CD4-positive, alpha-beta T cell treated with Interleukin-6 for 4 hours (primary cell): ENCODE measurements around the gene UBASH3A.

ENCODE experiments used
- DNase-seq: peaks from one replicate; pipeline ENCODE4 v3.0.0-alpha.2; 2020; ENCODE audit warnings: mixed read lengths

UBASH3A gene, protein sequence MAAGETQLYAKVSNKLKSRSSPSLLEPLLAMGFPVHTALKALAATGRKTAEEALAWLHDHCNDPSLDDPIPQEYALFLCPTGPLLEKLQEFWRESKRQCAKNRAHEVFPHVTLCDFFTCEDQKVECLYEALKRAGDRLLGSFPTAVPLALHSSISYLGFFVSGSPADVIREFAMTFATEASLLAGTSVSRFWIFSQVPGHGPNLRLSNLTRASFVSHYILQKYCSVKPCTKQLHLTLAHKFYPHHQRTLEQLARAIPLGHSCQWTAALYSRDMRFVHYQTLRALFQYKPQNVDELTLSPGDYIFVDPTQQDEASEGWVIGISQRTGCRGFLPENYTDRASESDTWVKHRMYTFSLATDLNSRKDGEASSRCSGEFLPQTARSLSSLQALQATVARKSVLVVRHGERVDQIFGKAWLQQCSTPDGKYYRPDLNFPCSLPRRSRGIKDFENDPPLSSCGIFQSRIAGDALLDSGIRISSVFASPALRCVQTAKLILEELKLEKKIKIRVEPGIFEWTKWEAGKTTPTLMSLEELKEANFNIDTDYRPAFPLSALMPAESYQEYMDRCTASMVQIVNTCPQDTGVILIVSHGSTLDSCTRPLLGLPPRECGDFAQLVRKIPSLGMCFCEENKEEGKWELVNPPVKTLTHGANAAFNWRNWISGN

DNA sequence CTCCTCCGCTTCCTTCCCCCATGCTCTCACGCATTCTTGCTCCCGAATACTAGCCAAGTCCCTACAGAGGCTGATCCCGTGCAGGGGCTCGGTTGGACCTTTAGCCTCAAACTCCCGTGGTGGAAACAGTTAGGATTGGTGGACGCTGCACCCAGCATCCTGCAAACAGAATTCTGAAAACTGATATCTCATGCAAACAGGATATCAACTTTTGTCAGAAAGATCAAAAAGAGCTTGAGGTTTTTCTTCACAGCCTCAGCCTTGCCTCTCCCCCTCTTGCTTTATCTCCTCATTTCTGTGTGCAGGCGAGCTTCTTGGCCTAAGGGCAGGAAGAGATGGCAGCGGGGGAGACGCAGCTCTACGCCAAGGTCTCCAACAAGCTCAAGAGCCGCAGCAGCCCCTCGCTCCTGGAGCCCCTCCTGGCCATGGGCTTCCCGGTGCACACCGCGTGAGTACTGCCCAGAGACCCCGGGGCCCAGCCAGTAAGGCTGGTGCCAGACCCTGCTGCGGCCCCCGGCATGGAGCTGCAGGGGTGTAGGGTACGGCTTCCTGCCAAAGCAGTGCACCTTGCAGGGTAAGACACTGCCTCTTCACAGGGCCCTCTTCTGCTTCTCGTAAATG, at the start of gene UBASH3A:
UBASH3A (plus strand) TSS at position 292 of the 621 bp plus-strand sequence; CDS start at position 336, 44 bp downstream.
- peak; percentile 74 for DNase-seq

DNA sequence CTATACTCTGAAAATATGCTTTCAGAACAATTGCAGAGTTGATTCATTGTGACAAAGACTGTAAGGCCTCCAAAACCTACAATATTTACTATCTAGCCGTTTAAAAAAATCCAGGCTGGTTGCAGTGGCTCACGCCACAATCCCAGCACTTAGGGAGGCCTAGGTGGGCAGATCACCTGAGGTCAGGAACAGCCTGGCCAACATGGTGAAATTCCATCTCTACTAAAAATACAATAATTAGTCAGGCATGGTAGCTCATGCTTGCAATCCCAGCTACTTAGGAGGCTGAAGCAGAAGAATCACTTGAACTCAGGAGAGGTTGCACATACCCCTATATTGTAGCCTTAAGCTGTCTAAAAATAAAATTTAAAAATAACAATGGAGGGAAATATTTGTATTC, 47.7 kb upstream of the UBASH3A start:
- DNase-seq, result no peak

DNA sequence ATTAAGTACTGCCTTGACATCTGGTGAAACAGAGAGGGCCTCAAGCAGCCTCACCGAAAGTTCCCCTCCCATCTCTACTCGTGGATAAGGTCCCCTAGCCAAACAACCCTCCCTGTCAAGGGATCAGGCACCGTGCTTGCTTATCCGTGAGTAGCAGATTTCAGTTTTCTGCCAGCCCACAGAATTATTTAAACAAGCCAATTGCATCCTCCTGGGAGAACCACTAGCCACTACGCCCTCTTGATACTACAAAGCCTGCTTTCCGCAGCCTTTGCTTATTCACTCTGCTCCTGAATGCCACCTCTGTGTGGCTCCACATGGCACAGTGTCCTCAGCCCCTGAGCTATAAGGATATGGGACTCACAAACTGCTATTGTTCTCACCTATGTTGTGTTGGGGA, 47.1 kb upstream of the UBASH3A start:
- DNase-seq, result no peak

DNA sequence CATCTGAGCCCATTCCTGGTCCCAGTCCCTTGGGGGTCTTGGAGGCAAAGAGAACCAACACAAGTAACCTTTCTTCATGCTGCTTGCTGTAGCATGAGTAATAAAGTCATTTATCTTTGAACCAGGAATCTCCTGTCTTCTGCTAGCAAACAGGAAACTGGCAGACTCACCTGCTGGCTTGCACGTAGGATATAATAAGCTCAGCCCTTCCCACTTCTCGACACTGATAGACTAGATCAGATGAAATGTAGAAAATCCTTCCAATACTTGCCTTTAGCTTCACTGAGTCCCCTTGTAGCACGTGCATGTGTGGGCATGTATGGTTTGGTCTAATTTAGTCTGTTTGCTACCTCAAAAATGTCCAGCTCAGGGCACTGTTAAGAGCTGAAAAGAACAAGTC, 46.4 kb upstream of the UBASH3A start:
- DNase-seq, result no peak

DNA sequence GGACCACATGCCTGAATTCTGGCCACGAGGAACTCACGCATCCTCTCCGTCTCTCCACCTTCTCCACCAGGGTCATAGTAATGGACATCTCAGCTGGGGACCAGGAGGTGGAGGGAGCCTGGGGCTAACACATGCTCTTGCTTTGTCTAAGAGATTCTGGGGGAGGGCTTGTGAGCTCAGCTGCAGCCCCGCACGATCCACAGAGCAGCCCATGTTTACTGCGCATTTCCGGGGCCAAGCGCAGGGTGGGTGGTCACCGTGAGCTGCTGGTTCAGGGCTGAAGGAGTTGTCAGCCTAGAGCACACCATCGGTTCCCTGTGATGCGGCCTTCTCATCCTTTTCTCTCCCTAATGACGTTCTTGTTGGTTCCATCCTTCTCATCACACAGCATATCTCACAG, 45.4 kb upstream of the UBASH3A start:
- DNase-seq, result no peak

GRCh38 chr21:42358937-42359336, 44.8 kb upstream of the UBASH3A start:
- no peak for DNase-seq

GRCh38 chr21:42360317-42360716, 43.4 kb upstream of the UBASH3A start:
- no peak for DNase-seq

DNA sequence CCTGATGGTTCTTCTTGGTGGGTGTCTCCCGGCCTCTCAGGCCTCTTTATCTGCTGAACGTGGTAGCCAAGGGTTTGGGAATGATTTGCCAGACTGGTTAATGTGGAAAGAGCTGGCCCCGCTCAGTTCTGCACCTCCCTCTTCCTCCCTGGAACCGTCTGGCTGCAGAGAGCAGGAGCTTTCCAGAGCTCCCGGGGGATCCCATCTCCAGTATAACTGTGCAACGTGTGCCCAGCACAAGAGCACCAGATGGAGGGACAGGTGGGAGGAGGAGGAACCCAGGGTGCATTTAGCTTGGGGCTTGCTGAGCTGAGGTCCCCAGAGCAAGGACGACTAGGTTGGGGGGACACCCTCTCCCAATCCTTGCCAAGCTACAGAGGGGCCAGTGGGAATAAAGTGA, 42.4 kb upstream of the UBASH3A start:
- DNase-seq, result no peak

DNA sequence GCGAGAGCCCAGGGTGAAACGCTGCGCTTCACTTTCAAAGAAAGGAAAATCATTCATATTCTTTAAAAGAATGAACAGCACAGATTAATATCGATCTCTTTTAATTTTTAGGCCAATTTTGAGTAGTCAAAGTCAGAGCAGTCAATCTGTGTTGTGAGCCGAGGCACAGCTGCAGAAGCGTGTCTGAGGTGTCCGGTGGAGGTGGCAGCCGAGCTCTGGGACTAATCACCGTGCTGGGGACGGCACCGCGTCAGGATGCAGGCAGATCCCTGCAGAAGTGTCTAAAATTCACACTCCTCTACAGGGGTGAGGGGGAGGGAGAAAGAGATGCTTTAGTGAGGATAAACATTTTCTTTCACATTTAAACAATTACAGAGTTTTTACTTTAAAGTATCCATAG, 41.5 kb upstream of the UBASH3A start:
- DNase-seq, result no peak

- DNase-seq, result no peak
Observed at GRCh38 chr21:42362700-42363099, 41.0 kb upstream of the UBASH3A start.

GRCh38 chr21:42363312-42363711, 40.4 kb upstream of the UBASH3A start:
- no peak for DNase-seq

DNA sequence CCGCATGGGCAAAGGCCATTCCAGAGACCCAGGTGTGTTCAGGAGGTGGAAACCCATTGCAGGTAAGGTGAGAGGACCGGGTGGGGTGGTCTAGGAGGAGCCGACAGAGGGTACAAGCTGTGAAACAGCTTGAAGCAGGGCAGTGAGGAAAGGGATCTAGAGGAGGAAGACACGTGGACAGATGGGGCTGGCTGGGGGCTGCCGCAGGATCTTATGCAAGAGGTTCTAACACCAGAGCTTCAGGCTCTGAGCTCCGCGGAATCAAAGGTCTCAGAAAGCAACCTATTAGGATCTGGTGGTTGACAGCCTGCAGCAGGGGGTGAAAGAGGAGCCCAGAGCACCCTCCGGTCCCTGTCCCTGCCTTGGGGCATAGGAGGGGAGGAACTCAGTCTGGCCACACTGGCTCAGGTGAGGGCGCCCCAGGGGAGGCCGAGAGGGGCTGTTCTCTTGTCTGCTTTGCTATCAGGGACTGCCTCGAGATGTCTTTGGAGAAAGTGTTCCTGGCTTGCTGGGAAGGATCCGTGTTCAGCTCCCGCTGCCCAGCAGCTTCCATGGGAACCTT, 39.3 kb upstream of the UBASH3A start:
- DNase-seq, result no peak

DNA sequence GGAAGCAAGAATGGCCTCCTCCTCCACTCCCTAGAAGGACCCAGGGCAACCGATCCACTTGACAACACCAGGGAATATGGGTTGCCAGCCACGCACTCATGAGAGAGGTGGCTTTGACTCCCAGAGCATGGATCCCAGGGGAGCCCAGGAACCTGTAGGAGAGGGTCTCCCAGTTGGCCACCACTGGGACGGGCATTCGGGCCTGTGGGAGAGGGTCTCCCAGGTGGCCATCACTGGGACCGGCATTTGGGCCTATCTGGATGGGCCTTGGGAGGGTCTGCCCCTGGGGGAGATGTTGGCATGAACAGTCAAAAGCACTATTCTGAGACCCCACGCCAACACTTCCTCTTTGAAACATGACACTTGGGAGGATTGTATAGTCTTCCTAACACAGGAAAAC, 37.9 kb upstream of the UBASH3A start:
- no peak for DNase-seq

- DNase-seq, result no peak
Observed at GRCh38 chr21:42366292-42367010, 37.3 kb upstream of the UBASH3A start, which contains the start of gene TFF1. TSS of gene TFF1 (minus strand) at chr21:42366535. CDS start at chr21:42366495, 40 bp downstream.

GRCh38 chr21:42367367-42368165, 36.1 kb upstream of the UBASH3A start:
- no peak for DNase-seq

- no peak for DNase-seq
Observed at GRCh38 chr21:42369821-42370220, 33.9 kb upstream of the UBASH3A start.

GRCh38 chr21:42370894-42371654, 32.6 kb upstream of the UBASH3A start:
- no peak for DNase-seq

GRCh38 chr21:42373196-42373907, 30.4 kb upstream of the UBASH3A start:
- DNase-seq, result no peak

GRCh38 chr21:42373908-42374455, 29.7 kb upstream of the UBASH3A start:
- DNase-seq, result no peak

DNA sequence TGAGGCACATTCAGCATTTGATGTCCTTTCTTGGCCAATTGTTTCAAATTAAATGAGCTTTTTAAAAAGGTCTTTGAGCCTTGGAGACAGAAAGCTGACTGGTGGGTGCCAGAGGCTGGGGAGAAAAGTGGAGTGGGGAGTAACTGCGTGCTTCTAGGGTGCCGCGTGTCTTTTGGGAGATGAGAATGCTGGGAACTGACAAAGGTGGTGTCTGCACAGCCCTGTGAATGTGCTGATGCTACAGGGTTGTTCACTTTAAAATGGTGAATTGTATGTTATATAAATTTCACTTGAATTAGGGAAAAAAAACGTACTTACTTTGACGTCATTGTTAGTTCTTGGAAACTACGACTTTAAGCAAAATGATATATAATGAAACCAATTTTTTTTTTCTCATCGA, 29.2 kb upstream of the UBASH3A start:
- no peak for DNase-seq
